ENCODE measurements around the gene GLRA2.

Gene GLRA2

GRCh38 chrX:14529290-14529989 is at the start of gene GLRA2:
GLRA2 (plus strand) TSS chrX:14529536; CDS start chrX:14530058, 522 bp downstream.
- no peak for TF ChIP-seq Cebpa-rat (IDR thresholded peaks at IDR 0.05)
- Histone ChIP-seq H3K4me1 (no peaks in the 10 kb centered on the region), H3K4me2 (no peak within 1 kb of the TSS), H3K9me3 (replicated peaks in 1 of 11) (no peaks in the 10 kb centered on the region), H4K20me1 (peaks cover 0 to 5% (median 0%) of the 10 kb centered on the region in 11 experiments; a peak in 3 of 22 replicates), H3K27me3 (peaks cover 58 to 90% (median 77%) of the 10 kb centered on the region in 11 experiments), H3K9ac (no peak within 1 kb of the TSS), H3K4me3 (no peak within 1 kb of the TSS), H3K36me3 (no peaks in the 10 kb centered on the region), H3K27ac (no peak within 1 kb of the TSS)

DNA sequence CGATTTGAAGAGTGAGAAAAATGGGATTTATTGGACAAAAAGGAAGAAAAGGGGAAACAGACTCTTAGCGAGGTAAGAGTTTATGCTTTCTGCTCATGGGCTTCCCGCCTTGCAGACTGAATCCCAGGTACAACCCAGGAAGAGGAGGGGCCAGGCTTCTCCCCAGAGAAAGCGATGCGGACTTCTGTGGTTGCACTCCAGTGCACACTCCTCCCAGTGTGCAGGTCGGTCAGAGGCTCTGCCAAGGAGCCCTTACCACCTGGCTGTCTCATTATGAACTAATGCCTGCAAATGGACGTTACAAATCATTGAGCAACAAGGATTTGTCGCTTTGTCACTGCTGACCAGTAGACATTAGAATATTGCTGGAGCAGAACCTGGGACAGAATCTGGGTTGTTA is 39.9 kb upstream of the GLRA2 start:
- TF ChIP-seq Cebpa-rat (IDR thresholded peaks at IDR 0.05) = no peak
- peaks cover 0 to 8% (median 0%) of the 10 kb centered on the region in 11 experiments; a peak in 2 of 22 replicates for H4K20me1 ChIP-seq
- peaks cover 0 to 8% (median 0%) of the 10 kb centered on the region in 11 experiments; a peak in 1 of 22 replicates for H3K9me3 ChIP-seq (replicated peaks in 1 of 11)
- H3K36me3 ChIP-seq = no peaks in the 10 kb centered on the region
- no peak overlapping the region for H3K9ac ChIP-seq
- H3K4me3 ChIP-seq = no peak overlapping the region
- H3K27me3 ChIP-seq = peaks cover 72 to 91% (median 88%) of the 10 kb centered on the region in 11 experiments
- H3K4me2 ChIP-seq = peak overlapping the region in 8 of 11 experiments; percentile 33 to 53 (median 44); a peak in 13 of 22 replicates
- no peak overlapping the region for H3K27ac ChIP-seq
- peaks cover 0 to 13% (median 6%) of the 10 kb centered on the region in 10 experiments; a peak in 12 of 20 replicates for H3K4me1 ChIP-seq

- H3K4me3 ChIP-seq = no peak overlapping the region
- H3K9me3 ChIP-seq (replicated peaks in 1 of 11) = peaks cover 0 to 8% (median 0%) of the 10 kb centered on the region in 11 experiments; a peak in 1 of 22 replicates
- no peak overlapping the region for H3K9ac ChIP-seq
- H4K20me1 ChIP-seq = peaks cover 0 to 3% (median 0%) of the 10 kb centered on the region in 11 experiments; a peak in 2 of 22 replicates
- H3K4me1 ChIP-seq = peaks cover 0 to 18% (median 6%) of the 10 kb centered on the region in 10 experiments; a peak in 14 of 20 replicates
- H3K27ac ChIP-seq = no peak overlapping the region
- TF ChIP-seq Cebpa-rat (IDR thresholded peaks at IDR 0.05) = no peak
- H3K4me2 ChIP-seq = no peak overlapping the region
- H3K36me3 ChIP-seq = no peaks in the 10 kb centered on the region
- peaks cover 72 to 91% (median 88%) of the 10 kb centered on the region in 11 experiments for H3K27me3 ChIP-seq
Observed at GRCh38 chrX:14491689-14492088, 37.6 kb upstream of the GLRA2 start.

DNA sequence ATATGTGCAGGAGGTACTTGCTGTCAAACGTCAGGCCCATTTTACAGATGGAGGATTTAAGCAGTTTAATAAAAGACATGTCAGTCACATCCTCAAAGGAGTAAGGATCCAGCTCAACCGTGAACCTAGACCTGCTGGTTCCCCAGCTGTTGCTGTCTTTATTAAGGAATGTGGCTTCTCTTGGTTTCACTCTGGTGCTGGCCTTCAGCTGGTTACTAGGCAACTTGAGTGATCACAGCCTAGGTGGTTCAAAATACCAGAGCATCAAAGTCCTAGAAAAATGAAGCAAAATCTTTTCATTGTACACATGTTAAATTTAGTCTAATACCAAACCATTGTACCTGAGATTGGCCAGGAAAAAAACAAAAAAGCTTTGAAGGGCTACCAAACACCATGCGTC is 32.7 kb upstream of the GLRA2 start:
- H3K27ac ChIP-seq = peak overlapping the region; percentile 40 to 79 (median 71); a peak in 21 of 22 replicates
- no peak for TF ChIP-seq Cebpa-rat (IDR thresholded peaks at IDR 0.05)
- no peaks in the 10 kb centered on the region; a peak in 1 of 22 replicates for H4K20me1 ChIP-seq
- no peaks in the 10 kb centered on the region for H3K36me3 ChIP-seq
- H3K9ac ChIP-seq = peak overlapping the region; percentile 41 to 73 (median 63); a peak in 20 of 22 replicates
- H3K4me2 ChIP-seq = peak overlapping the region; percentile 35 to 73 (median 53); a peak in 21 of 22 replicates
- H3K4me3 ChIP-seq = peak overlapping the region in 9 of 10 experiments; percentile 22 to 54 (median 44); a peak in 12 of 20 replicates
- peaks cover 0 to 13% (median 6%) of the 10 kb centered on the region in 10 experiments; a peak in 9 of 20 replicates for H3K4me1 ChIP-seq
- peaks cover 66 to 88% (median 80%) of the 10 kb centered on the region in 11 experiments for H3K27me3 ChIP-seq
- peaks cover 0 to 5% (median 0%) of the 10 kb centered on the region in 11 experiments; a peak in 1 of 22 replicates for H3K9me3 ChIP-seq (replicated peaks in 1 of 11)

DNA sequence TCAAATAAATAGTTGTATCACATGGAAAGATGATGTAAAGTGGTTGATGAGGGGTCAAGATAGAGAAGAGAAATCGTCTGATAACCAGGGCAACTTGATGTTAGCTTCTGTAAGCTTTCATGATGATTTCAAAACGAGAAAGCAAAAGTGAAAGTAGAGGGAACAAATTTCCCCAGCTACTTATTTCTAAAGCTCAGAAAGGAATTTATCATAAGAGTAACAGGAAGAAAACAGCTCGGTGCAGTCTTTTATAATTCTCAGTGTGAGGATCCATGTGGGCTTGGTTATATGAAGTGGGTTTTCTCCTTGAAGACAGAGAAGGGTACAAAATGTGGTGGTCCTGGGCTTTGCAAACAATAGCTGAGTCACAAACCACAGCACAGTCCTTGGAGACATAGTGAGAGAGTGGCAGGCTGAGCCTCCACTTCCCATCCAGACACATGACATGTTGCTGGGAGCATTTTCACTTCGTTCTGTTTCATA is 32.1 kb upstream of the GLRA2 start:
- H3K9me3 ChIP-seq (replicated peaks in 1 of 11) = no peaks in the 10 kb centered on the region
- H3K4me3 ChIP-seq = peak overlapping the region; percentile 21 to 54 (median 41); a peak in 16 of 20 replicates
- peaks cover 0 to 13% (median 6%) of the 10 kb centered on the region in 10 experiments; a peak in 9 of 20 replicates for H3K4me1 ChIP-seq
- no peaks in the 10 kb centered on the region for H3K36me3 ChIP-seq
- peaks cover 69 to 88% (median 80%) of the 10 kb centered on the region in 11 experiments for H3K27me3 ChIP-seq
- no peaks in the 10 kb centered on the region; a peak in 1 of 22 replicates for H4K20me1 ChIP-seq
- H3K27ac ChIP-seq = peak overlapping the region; percentile 40 to 79 (median 71)
- H3K4me2 ChIP-seq = peak overlapping the region; percentile 35 to 73 (median 53)
- no peak; a peak in 1 of 22 replicates for TF ChIP-seq Cebpa-rat (IDR thresholded peaks at IDR 0.05)
- peak overlapping the region; percentile 41 to 73 (median 63); a peak in 21 of 22 replicates for H3K9ac ChIP-seq

DNA sequence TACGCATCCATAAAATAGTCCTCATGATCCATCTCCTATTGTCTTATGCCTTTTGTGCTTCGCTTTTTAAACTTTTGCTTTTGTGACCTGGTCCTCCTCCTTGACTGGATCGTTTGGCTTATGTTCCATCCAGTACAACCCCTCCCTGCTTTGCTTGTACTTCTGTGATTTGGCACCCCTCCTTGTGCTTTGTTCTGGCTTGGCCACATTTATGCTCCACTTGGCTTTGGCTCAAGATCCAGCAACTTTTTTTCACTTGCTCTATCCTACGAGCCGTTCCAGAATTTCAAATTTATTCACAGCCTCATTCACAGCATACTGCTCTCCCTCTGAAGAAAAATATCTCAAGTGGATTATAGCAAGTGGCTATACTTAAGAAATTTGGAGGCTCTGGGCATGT is 28.0 kb upstream of the GLRA2 start:
- no peaks in the 10 kb centered on the region for H3K9me3 ChIP-seq (replicated peaks in 1 of 11)
- no peak overlapping the region for H3K4me3 ChIP-seq
- H3K9ac ChIP-seq = no peak overlapping the region
- H3K27ac ChIP-seq = no peak overlapping the region
- H3K4me1 ChIP-seq = peaks cover 0 to 13% (median 6%) of the 10 kb centered on the region in 10 experiments; a peak in 9 of 20 replicates
- H3K27me3 ChIP-seq = peaks cover 82 to 97% (median 92%) of the 10 kb centered on the region in 11 experiments
- no peaks in the 10 kb centered on the region for H3K36me3 ChIP-seq
- no peak overlapping the region for H3K4me2 ChIP-seq
- H4K20me1 ChIP-seq = peaks cover 0 to 2% (median 0%) of the 10 kb centered on the region in 11 experiments; a peak in 2 of 22 replicates
- TF ChIP-seq Cebpa-rat (IDR thresholded peaks at IDR 0.05) = no peak

DNA sequence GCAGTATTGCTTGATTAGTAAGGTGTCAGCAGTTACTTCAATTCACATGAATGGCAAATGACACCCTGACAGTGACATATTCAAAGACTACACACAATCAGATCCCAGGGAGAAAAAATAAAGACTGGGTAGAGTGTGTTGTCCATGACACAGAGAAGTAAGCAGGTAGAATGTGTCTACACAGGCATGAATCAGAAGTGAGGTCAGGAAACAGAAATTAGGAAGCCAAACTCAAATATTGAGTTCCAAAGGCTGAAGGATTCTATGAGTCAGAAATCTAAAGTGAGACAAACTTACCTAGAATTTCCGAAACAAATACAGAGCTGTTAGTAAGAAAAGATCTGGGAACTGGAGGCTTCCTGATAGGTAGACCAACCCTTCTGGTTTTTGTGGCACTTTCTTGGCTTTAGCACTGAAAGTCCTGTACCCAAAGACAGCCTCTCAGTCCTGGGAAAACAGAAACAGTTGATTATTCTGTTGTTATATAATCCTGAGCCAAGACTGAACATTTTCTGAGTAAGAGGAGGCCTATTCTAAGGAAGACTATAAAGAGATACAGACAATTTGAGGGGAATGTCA is 24.3 kb upstream of the GLRA2 start:
- no peaks in the 10 kb centered on the region for H3K36me3 ChIP-seq
- no peak for TF ChIP-seq Cebpa-rat (IDR thresholded peaks at IDR 0.05)

DNA sequence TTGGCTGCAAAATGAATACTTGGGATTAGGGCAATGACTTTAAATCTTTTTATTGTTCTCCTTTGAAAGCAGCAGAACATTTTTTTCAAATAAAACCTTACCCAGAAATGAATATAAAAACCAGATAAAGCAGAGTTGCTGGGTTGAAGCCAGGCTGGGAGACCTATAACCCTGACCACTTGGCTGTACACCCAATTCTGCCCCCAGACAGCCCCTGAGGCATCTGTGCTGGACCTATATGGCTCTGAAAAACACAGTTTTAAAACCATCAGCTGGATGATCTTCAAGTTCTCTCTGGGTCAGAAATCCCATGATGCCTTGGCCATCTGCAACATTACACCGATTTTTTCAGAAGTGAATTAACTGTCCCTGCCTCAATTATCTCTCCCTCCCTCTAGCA is 23.7 kb upstream of the GLRA2 start:
- H3K27ac ChIP-seq = no peak overlapping the region
- H3K27me3 ChIP-seq = peaks cover 94 to 100% (median 98%) of the 10 kb centered on the region in 11 experiments
- no peaks in the 10 kb centered on the region for H3K4me1 ChIP-seq
- no peak overlapping the region for H3K9ac ChIP-seq
- no peak overlapping the region for H3K4me3 ChIP-seq
- no peak for TF ChIP-seq Cebpa-rat (IDR thresholded peaks at IDR 0.05)
- H3K36me3 ChIP-seq = no peaks in the 10 kb centered on the region
- peaks cover 0 to 4% (median 0%) of the 10 kb centered on the region in 11 experiments; a peak in 2 of 22 replicates for H4K20me1 ChIP-seq
- no peaks in the 10 kb centered on the region for H3K9me3 ChIP-seq (replicated peaks in 1 of 11)
- H3K4me2 ChIP-seq = no peak overlapping the region

More for the DNA sequence above, 24.3 kb upstream of the GLRA2 start:
- Histone ChIP-seq H4K20me1 (peaks cover 0 to 4% (median 0%) of the 10 kb centered on the region in 11 experiments; a peak in 2 of 22 replicates), H3K9me3 (replicated peaks in 1 of 11) (no peaks in the 10 kb centered on the region), H3K27me3 (peaks cover 95 to 100% (median 98%) of the 10 kb centered on the region in 11 experiments), H3K4me1 (no peaks in the 10 kb centered on the region), H3K4me2 (no peak overlapping the region), H3K9ac (no peak overlapping the region), H3K4me3 (no peak overlapping the region), H3K27ac (no peak overlapping the region)
